Activated CD4-positive, alpha-beta T cell treated with anti-CD3 and anti-CD28 coated beads, Interleukin-2, amount 10 ng/mL, durations not matched to agents 7 days and 5 days (primary cell): Measurements from ENCODE around the gene IRF1. TPM values are rescaled to one million over a fixed set of nuclear protein-coding genes. Genes with fewer than 3 reads are reported as not detected.
A peak's percentile ranks its signal among the peaks of the same experiment; 100 is the strongest.
"Not testable (repeated sequence)": the region's sequence is repeated elsewhere in the genome, so short reads cannot be mapped to it uniquely, and the experiment has no call there.

ENCODE experiments used
- CTCF ChIA-PET: fragments of 350-600 bp; sonication (Branson Sonifier 250); formaldehyde crosslinking; loops from one replicate; lab custom pipeline; 2021; ENCODE audit warnings: antibody characterized with exemption; lab: Charles Lee
- POLR2A ChIA-PET: fragments of 350-600 bp; sonication (Branson Sonifier 250); formaldehyde crosslinking; loops from one replicate; lab custom pipeline; 2021; ENCODE audit warnings: antibody characterized with exemption; lab: Charles Lee
- DNase-seq: peaks from one replicate; pipeline ENCODE4 v3.0.0-alpha.2; 2020
- H3K27ac Mint-ChIP-seq: one replicate; pipeline ENCODE4 v1.8.0; 2021; ENCODE audit warnings: mild to moderate bottlenecking, moderate library complexity, mixed read lengths
- H3K27me3 Mint-ChIP-seq: one replicate; pipeline ENCODE4 v1.8.0; 2021; ENCODE audit warnings: mixed read lengths
- H3K36me3 Mint-ChIP-seq: one replicate; pipeline ENCODE4 v1.8.0; 2021; ENCODE audit warnings: low read depth, mixed read lengths
- H3K4me1 Mint-ChIP-seq: one replicate; pipeline ENCODE4 v1.8.0; 2021; ENCODE audit warnings: mixed read lengths
- H3K4me3 Mint-ChIP-seq: one replicate; pipeline ENCODE4 v1.8.0; 2021; ENCODE audit warnings: mild to moderate bottlenecking, moderate library complexity, mixed read lengths
- H3K9me3 Mint-ChIP-seq: one replicate; pipeline ENCODE4 v1.8.0; 2021; ENCODE audit warnings: mixed read lengths
- total RNA-seq, 2 experiments: library from RNA; stranded (reverse); gene quantifications; one replicate each; pipeline ENCODE4 v1.2.3, GENCODE V29; 2021

The IRF1 gene
- total RNA-seq, 2 experiments from 2014 or later: 289 to 302 TPM

DNA sequence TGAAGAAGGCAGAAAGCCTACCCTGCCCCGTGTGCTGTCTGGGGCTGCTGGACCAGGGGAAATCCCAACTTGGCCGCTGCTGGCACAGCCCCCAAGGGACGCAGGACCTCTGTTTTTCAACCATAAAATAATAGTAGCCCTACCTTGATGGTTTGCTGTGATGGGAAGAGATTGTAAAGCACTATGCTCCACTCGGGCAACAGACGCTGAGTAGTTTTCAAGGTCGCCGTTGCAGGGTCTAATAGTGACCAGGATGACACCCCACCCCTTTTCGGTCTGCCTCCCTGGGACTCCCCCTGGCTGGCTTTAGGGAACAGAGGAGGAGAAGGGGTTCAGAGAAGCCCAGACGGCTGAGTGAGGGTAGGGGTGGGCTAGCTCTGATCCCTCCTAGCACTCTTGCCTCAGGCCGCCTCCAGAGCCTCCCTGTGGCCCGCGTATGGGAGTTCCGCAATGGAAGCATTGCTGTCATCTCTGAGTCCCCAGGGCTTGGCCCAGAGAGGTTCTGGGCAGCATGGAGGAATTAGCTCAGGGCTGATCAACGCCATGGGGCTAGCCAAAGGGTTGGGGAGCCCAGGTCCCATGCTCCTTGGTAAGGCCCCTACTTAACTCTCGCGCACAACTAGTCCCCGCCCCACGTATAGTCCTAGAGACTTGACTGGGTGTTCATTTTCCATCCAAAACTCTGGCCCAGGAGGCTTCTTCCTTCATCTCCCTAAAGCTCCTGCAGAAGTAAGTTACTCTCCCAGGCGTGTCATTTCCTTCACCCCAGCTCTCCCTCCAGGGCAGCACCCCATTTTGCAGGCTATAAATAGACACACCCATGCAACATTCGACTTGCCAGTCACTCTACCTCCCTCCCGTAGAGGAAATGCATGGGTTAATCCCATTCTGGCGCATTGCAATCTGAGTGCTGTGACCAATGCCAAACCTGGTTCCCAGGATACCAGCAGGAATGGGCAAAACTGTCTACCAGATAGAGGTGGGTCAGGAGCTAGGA is 1.1 kb upstream of the IRF1 start:
- no peaks in the 10 kb centered on the region for H3K9me3 Mint-ChIP-seq
- H3K27ac Mint-ChIP-seq: peak overlapping the region; percentile 96
- DNase-seq: no peak
- POLR2A ChIA-PET: interaction anchor here (0.5 to 3.8 kb wide), 12 partner anchors 11 to 318 kb away, joined by 3 to 25 read pairs (median 6); no protein-coding TSS in a partner anchor
- peaks cover 37% of the 10 kb centered on the region for H3K36me3 Mint-ChIP-seq
- H3K4me3 Mint-ChIP-seq: peak overlapping the region; percentile 83
- H3K27me3 Mint-ChIP-seq: no peaks in the 10 kb centered on the region
- H3K4me1 Mint-ChIP-seq: peaks cover 61% of the 10 kb centered on the region
- CTCF ChIA-PET: interaction anchor here (1.1 to 6.3 kb wide), 8 partner anchors 9 to 85 kb away, joined by 3 to 52 read pairs (median 6); no protein-coding TSS in a partner anchor

DNA sequence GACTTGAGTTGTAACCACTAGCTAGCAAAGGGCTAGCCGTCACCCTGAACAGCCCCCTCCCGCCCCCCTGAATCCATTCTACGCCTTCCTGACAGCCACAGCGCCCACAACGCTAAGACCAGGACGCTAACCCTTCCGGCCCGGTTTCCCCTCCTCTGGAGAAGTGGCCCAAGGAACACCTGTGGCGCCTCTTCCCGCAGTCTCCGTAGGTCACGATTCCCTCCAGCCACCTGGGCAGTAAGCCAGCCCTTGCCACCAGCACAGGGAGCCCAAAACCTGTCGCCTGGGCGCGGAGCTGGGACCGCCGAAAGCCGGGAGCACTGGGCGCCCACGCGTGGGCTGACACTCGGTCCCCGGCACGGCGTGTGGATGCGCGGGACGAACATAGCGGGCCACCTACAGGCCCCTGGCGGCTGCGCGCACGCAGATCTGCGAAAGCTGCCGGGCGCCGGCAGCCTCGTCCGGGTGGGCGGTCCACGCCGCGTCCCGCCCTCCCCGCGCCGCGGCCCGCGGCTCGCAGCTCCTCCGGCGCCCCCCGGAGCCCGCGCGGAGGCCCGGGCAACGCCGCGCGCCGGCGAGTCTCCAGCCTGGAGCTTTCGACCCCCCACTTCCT is 596 bp downstream of the IRF1 start:
- CTCF ChIA-PET: interaction anchor here (0.6 to 6.3 kb wide), 12 partner anchors 10 to 1204 kb away, joined by 3 to 52 read pairs (median 4); no protein-coding TSS in a partner anchor

DNA sequence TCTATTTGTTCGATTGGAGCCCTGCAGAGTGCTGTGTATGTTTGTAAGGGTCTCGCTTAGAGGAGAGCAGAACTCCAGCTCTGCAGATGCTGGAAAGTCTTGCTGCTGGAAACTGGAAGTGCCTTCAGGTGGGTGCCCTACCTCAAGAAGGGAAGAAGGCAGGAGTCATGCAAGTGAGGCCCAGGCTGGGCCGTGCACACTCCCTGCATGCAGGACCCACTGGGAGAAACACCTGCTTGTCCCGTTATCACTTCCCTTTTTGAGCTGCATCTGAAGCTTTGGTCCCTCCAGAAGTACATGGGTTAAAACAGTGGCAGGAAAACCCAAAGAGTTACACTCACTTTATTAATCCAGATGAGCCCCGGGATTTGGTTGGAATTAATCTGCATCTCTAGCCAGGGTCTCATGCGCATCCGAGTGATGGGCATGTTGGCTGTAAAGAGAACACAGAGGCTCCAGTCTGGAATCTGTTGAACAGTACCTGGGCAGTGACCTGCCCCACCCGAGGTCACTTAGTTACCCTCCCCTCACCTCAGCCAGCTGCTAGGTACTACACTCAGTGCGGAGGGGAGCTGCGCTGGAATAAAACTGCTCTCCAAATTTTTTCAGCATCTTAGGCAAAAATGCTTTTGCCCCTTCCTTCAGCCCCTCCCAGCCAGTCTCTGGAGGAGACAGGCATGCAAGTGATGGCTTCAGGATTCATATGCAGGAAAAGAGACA is 1.4 kb downstream of the IRF1 start:
- Mint-ChIP-seq H3K4me1 (peaks cover 69% of the 10 kb centered on the region), H3K4me3 (peak overlapping the region; percentile 99), H3K27ac (peak overlapping the region; percentile 94), H3K27me3 (no peaks in the 10 kb centered on the region), H3K36me3 (peaks cover 62% of the 10 kb centered on the region), H3K9me3 (no peaks in the 10 kb centered on the region)
- CTCF ChIA-PET: interaction anchor here (0.8 to 6.3 kb wide), 13 partner anchors 10 to 78 kb away, joined by 3 to 52 read pairs (median 5); no protein-coding TSS in a partner anchor
- DNase-seq: no peak
- POLR2A ChIA-PET: interaction anchor here (0.5 to 3.8 kb wide), 8 partner anchors 10 to 1225 kb away, joined by 3 to 25 read pairs (median 13); no protein-coding TSS in a partner anchor

More for the DNA sequence above, 596 bp downstream of the IRF1 start:
- DNase-seq: peak; percentile 57
- Mint-ChIP-seq H3K4me3 (peak overlapping the region; percentile 99), H3K27me3 (no peaks in the 10 kb centered on the region), H3K9me3 (no peaks in the 10 kb centered on the region), H3K36me3 (peaks cover 54% of the 10 kb centered on the region), H3K4me1 (peaks cover 71% of the 10 kb centered on the region), H3K27ac (peak overlapping the region; percentile 94)
- POLR2A ChIA-PET: interaction anchor here (0.9 to 3.8 kb wide), 10 partner anchors 9 to 79 kb away, joined by 3 to 25 read pairs (median 8); no protein-coding TSS in a partner anchor

DNA sequence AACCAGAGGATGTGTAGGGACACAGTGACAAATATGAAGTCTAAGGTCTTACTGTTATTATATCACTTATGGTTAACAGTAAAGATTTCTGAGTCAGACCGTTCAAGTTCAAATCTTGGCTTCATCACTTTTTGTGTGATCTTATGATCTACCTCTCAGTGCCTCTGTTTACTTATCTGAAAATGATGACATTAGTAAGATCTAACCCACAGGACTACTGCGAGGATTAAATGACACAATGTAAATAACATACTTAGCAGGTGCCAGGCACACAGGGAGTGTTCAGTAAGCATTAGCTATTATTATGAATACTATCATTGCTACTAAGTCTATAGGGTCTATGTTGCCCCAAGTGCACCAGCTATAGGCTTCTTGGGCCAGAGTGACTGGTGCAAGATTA is 2.0 kb downstream of the IRF1 start:
- peaks cover 68% of the 10 kb centered on the region for H3K36me3 Mint-ChIP-seq
- CTCF ChIA-PET: interaction anchor here (0.8 to 6.3 kb wide), 11 partner anchors 10 to 102 kb away, joined by 3 to 52 read pairs (median 6); no protein-coding TSS in a partner anchor

DNA sequence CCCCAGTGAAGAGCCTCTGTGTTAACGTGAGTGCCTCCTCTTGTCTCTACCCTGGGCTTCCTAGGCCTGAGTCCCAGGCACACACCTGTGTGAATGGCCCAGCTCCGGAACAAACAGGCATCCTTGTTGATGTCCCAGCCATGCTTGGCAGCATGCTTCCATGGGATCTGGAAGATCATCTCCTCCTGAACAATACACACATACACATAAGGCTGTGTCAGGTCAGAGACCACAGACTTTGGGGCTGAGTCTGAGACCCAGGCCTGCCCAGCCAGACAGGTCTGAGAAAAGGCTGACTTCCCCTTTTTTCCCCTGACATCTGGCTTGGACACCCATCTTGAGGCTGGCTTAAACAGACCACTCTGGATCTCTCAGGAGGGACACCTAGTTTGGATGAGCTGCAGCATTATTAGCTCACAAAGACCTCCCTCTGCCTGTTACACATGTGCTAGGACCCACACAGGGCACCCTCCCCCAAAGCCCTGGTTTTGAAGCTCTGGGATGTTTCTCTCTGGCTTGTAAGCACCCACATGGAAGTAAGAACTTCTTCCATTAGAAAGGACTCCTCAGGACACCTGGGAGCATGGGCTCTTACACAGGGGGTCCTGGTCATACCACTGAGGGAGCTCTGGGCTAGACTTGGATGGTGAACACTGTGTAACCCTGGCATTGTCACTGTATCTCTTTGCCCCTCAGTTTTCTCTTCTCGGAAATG is 2.6 kb downstream of the IRF1 start:
- peak; percentile 9 for DNase-seq
- CTCF ChIA-PET: interaction anchor here (0.9 to 6.3 kb wide), 11 partner anchors 9 to 101 kb away, joined by 3 to 52 read pairs (median 6); no protein-coding TSS in a partner anchor
- H3K9me3 Mint-ChIP-seq: no peaks in the 10 kb centered on the region
- POLR2A ChIA-PET: interaction anchor here (0.7 to 1.9 kb wide), 5 partner anchors 8 to 68 kb away, joined by 3 to 7 read pairs (median 4); no protein-coding TSS in a partner anchor
- peak overlapping the region; percentile 94 for H3K27ac Mint-ChIP-seq
- H3K4me3 Mint-ChIP-seq: peak overlapping the region; percentile 99
- H3K4me1 Mint-ChIP-seq: peaks cover 63% of the 10 kb centered on the region
- peaks cover 73% of the 10 kb centered on the region for H3K36me3 Mint-ChIP-seq
- no peaks in the 10 kb centered on the region for H3K27me3 Mint-ChIP-seq

More for the DNA sequence above, 2.0 kb downstream of the IRF1 start:
- no peaks in the 10 kb centered on the region for H3K9me3 Mint-ChIP-seq
- H3K27ac Mint-ChIP-seq: peak overlapping the region; percentile 94
- H3K4me1 Mint-ChIP-seq: peaks cover 68% of the 10 kb centered on the region
- peak overlapping the region; percentile 99 for H3K4me3 Mint-ChIP-seq
- DNase-seq: no peak
- no peaks in the 10 kb centered on the region for H3K27me3 Mint-ChIP-seq
- POLR2A ChIA-PET: interaction anchor here (0.5 to 3.8 kb wide), 7 partner anchors 9 to 1224 kb away, joined by 3 to 21 read pairs (median 5); no protein-coding TSS in a partner anchor

DNA sequence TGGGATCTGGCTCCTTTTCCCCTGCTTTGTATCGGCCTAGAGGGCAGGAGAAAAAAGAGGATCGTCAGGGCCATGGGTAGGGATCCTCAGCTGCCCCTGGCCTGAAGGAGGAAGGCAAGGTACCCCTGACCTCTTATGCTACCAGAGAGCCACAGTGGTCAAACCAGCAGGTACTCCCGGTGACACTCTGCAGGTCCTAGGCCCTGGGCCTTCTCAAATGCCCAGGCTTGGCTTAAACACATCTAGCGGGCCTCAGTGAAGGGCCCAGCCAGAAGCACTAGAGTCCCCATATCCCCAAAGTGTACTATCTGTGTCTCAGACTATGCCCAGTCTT is 3.5 kb downstream of the IRF1 start:
- DNase-seq: no peak
- Mint-ChIP-seq H3K9me3 (no peaks in the 10 kb centered on the region), H3K4me3 (peak overlapping the region; percentile 99), H3K27me3 (no peaks in the 10 kb centered on the region), H3K4me1 (peaks cover 59% of the 10 kb centered on the region), H3K27ac (peak overlapping the region; percentile 94), H3K36me3 (peaks cover 74% of the 10 kb centered on the region)
- POLR2A ChIA-PET: interaction anchor here (1.2 to 1.9 kb wide), 3 partner anchors 8 to 67 kb away, joined by 3 to 7 read pairs (median 4); no protein-coding TSS in a partner anchor
- CTCF ChIA-PET: interaction anchor here (1.1 to 6.3 kb wide), 6 partner anchors 8 to 100 kb away, joined by 4 to 52 read pairs (median 6); no protein-coding TSS in a partner anchor

DNA sequence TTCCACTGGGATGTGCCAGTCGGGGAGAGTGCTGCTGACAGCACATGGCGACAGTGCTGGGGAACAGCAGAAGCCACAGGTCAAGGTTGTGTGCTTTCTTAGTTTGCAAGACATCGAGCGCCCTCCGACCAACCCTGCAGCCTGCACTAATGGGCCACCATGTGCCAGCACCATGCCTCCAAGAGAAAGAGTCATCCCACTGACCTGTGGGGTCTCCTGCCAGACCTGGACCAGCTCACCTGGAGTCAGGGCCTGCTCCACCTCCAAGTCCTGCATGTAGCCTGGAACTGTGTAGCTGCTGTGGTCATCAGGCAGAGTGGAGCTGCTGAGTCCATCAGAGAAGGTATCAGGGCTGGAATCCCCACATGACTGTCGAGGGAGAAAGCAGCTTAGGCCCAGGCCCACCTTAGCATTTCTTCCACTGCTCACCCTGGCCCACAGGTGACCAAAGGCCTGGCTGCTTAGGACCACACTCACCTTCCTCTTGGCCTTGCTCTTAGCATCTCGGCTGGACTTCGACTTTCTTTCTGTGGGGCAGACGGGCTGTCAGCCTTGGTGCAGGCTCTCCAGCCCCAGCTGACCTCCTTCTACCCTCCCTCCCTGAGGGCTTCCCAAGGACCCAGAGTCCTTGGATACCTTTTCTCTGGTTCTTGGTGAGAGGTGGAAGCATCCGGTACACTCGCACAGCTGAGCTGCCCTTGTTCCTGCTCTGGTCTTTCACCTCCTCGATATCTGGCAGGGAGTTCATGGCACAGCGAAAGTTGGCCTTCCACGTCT is 4.1 kb downstream of the IRF1 start:
- POLR2A ChIA-PET: interaction anchor here (0.5 to 1.9 kb wide), 3 partner anchors 9 to 146 kb away, joined by 3 to 4 read pairs (median 3); no protein-coding TSS in a partner anchor
- Mint-ChIP-seq H3K4me3 (peak overlapping the region; percentile 99), H3K27ac (peak overlapping the region; percentile 94), H3K4me1 (peaks cover 56% of the 10 kb centered on the region), H3K36me3 (peaks cover 76% of the 10 kb centered on the region), H3K27me3 (no peaks in the 10 kb centered on the region), H3K9me3 (no peaks in the 10 kb centered on the region)
- CTCF ChIA-PET: interaction anchor here (1.1 to 6.3 kb wide), 5 partner anchors 7 to 100 kb away, joined by 4 to 52 read pairs (median 5); no protein-coding TSS in a partner anchor
- no peak for DNase-seq

DNA sequence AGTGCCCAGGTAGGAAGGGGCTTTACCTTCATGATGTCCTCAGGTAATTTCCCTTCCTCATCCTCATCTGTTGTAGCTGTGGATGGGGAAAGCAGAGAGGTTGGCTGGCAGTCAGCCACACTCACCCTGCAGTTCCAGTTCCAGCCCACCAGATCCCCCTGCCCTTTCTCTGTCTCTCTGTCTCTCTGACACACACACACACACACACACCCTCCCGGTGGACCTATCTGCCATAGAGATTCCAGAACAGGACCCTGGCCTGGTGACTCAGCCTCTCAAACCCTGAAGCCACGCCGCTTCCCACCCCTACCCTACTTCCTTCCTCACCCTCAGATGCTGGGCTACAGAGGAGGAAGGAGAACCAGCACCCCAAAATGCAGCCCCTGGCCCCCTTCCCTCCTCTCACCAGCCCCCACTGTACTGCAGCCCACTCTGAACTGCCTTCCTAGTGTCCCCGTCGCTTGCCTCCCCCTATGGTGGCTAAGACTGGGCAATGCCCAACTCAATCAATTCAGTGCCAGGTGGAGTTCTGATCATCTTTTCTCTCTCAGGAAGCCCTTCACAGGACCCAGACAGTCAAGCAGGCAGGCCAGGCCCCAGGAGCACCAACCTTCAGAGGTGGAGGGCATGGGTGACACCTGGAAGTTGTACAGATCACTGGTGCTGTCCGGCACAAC is 4.8 kb downstream of the IRF1 start:
- H3K4me1 Mint-ChIP-seq: peaks cover 57% of the 10 kb centered on the region
- peak overlapping the region; percentile 94 for H3K27ac Mint-ChIP-seq
- ChIA-PET CTCF (interaction anchor here (0.7 to 6.3 kb wide), 8 partner anchors 7 to 99 kb away, joined by 3 to 52 read pairs (median 5); no protein-coding TSS in a partner anchor), POLR2A (interaction anchor here (0.5 to 0.8 kb wide), 2 partner anchors 79 to 146 kb away, joined by 3 to 4 read pairs; no protein-coding TSS in a partner anchor)
- H3K27me3 Mint-ChIP-seq: no peaks in the 10 kb centered on the region
- no peaks in the 10 kb centered on the region for H3K9me3 Mint-ChIP-seq
- DNase-seq: peak; percentile 6
- H3K4me3 Mint-ChIP-seq: peak overlapping the region; percentile 99
- peaks cover 79% of the 10 kb centered on the region for H3K36me3 Mint-ChIP-seq

DNA sequence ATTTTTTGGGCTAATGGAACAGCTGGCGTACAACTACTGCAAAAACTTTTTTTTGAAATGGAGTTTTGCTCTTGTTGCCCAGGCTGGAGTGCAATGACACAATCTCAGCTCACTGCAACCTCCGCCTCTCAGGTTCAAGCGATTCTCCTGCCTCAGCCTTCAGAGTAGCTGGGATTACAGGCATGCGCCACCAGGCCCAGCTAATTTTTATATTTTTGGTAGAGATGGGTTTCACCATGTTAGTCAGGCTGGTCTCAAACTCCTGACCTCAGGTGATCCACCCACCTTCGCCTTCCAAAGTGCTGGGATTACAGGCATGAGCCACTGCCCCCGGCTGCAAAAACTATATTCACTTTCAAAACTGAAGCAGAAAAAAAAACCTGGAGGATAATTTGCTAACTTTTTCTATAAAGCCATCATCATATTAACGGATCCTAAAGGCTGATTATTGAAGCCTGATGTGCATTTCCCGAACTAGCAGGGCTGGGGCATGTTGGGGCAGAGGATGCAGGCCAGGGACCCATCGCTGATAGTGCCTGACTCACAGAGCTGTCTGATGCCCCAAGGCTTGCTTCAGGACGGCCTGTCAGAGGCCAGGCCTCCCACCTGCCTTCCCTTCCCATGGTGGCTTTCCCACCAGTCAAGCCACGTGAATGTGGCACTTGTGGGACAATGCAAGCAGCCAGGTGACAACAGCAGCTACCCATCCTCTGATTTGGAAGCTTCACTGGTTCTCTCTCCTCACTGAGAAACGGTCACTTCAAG is 5.5 kb downstream of the IRF1 start:
- Mint-ChIP-seq H3K4me3 (peak overlapping the region; percentile 99), H3K36me3 (peaks cover 79% of the 10 kb centered on the region), H3K4me1 (peaks cover 60% of the 10 kb centered on the region), H3K27ac (peak overlapping the region; percentile 94)
- H3K27me3 Mint-ChIP-seq, DNase-seq, H3K9me3 Mint-ChIP-seq: not testable (repeated sequence)
- POLR2A ChIA-PET: interaction anchor here (0.7 to 0.8 kb wide), 2 partner anchors 57 to 78 kb away, joined by 4 read pairs; no protein-coding TSS in a partner anchor
- CTCF ChIA-PET: interaction anchor here (0.7 to 2.5 kb wide), 6 partner anchors 12 to 98 kb away, joined by 3 to 6 read pairs (median 5); no protein-coding TSS in a partner anchor
